Endothelial cell of umbilical vein (primary cell): ENCODE measurements around the gene TMEM225B. TPM values are rescaled to one million over a fixed set of nuclear protein-coding genes. Genes with fewer than 3 reads are reported as not detected.

Experiments used
- BruUV-seq: library from RNA; stranded (reverse); fragments of 400-500 nt; replicated peaks from 2 replicates; lab custom pipeline; 2021; lab: Mats Ljungman, UMichigan
- CTCF ChIA-PET: fragments of 300-600, 350-600 bp; sonication (Branson Sonifier 250); formaldehyde crosslinking; loops from one replicate; lab custom pipeline; 2021; ENCODE audit warnings: antibody characterized with exemption, inconsistent platforms; lab: Charles Lee
- POLR2A ChIA-PET: fragments of 300-600, 350-600 bp; sonication (Branson Sonifier 250); formaldehyde crosslinking; loops from one replicate; lab custom pipeline; 2021; ENCODE audit warnings: antibody characterized with exemption, inconsistent platforms; lab: Charles Lee
- DNase-seq: peaks from one replicate; pipeline ENCODE4 v3.0.0-alpha.2; 2011; ENCODE audit warnings: low read depth, low spot score
- FAIRE-seq: peaks from 2 replicates; lab custom pipeline; 2011; peaks lifted over from hg19 to GRCh38; lab: Jason Lieb, UNC
- H2AFZ ChIP-seq: 2 replicates; pipeline ENCODE4 v1.6.0; 2012; ENCODE audit warnings: low read depth, low read length, control low read depth, inconsistent platforms
- H3K27ac ChIP-seq: 2 replicates; pipeline ENCODE4 v1.5.1; 2011; ENCODE audit warnings: low read depth, mild to moderate bottlenecking, control low read depth, low read length, moderate library complexity; ENCODE audit not compliant: insufficient read depth
- H3K27me3 ChIP-seq, 2 experiments: 2 replicates each; pipeline versions ENCODE4 v1.6.0 to v1.6.1; 2011; ENCODE audit warnings: low read length in 2 of 2, mixed read lengths in 1 of 2; ENCODE audit not compliant: control insufficient read depth in 2 of 2, insufficient read depth in 2 of 2
- H3K36me3 ChIP-seq, 2 experiments: 2 replicates in 1 of 2; 3 replicates in 1 of 2; pipeline ENCODE4 v1.5.1; 2011; ENCODE audit warnings: low read length in 2 of 2, mild to moderate bottlenecking in 1 of 2, moderate library complexity in 1 of 2; ENCODE audit not compliant: control insufficient read depth in 2 of 2, insufficient read depth in 2 of 2; ENCODE audit errors: extremely low read depth in 1 of 2
- H3K4me1 ChIP-seq: 3 replicates; pipeline ENCODE4 v1.5.1; 2011; ENCODE audit warnings: mild to moderate bottlenecking, low read length; ENCODE audit not compliant: control insufficient read depth, insufficient read depth; ENCODE audit errors: extremely low read depth
- H3K4me2 ChIP-seq: 2 replicates; pipeline ENCODE4 v1.6.1; 2011; ENCODE audit warnings: low read length, control low read depth, mixed read lengths; ENCODE audit not compliant: insufficient read depth
- H3K4me3 ChIP-seq, 3 experiments: fragments of 200-600 bp in 1 of 3; sonication (generic), shearing (Covaris generic) in 1 of 3; replicated peaks in 1 of 3; 2 replicates each; pipeline ENCODE4 v1.5.1; 2011 to 2016; ENCODE audit warnings: control low read depth in 3 of 3, low read length in 3 of 3, mild to moderate bottlenecking in 2 of 3, inconsistent platforms in 1 of 3, low read depth in 1 of 3, moderate library complexity in 1 of 3; ENCODE audit not compliant: insufficient read depth in 1 of 3
- H3K79me2 ChIP-seq: 2 replicates; pipeline ENCODE4 v1.6.0; 2012; ENCODE audit warnings: low read length, inconsistent platforms; ENCODE audit not compliant: control insufficient read depth, insufficient read depth
- H3K9ac ChIP-seq: replicated peaks from 2 replicates; pipeline ENCODE3; 2011; ENCODE audit warnings: low read length, control low read depth; ENCODE audit not compliant: insufficient read depth; ENCODE audit errors: extremely low read depth
- H3K9me1 ChIP-seq: replicated peaks from 3 replicates; pipeline ENCODE4 v1.6.0; 2011; ENCODE audit warnings: mild to moderate bottlenecking, low read length; ENCODE audit not compliant: control insufficient read depth, insufficient read depth; ENCODE audit errors: extremely low read depth
- H3K9me3 ChIP-seq: replicated peaks from 2 replicates; pipeline ENCODE4 v1.5.1; 2012; ENCODE audit warnings: low read length, inconsistent platforms; ENCODE audit not compliant: control insufficient read depth, insufficient read depth
- H4K20me1 ChIP-seq: replicated peaks from 2 replicates; pipeline ENCODE3; 2011; ENCODE audit warnings: mild to moderate bottlenecking, low read length; ENCODE audit not compliant: control insufficient read depth, insufficient read depth; ENCODE audit errors: extremely low read depth
- EZH2 ChIP-seq: IDR thresholded peaks from 2 replicates; pipeline ENCODE4 v1.6.1; 2012; ENCODE audit warnings: borderline replicate concordance, low read depth, mild to moderate bottlenecking, moderate library complexity, low read length, inconsistent platforms; ENCODE audit not compliant: severe bottlenecking
- FOS ChIP-seq: IDR thresholded peaks from 2 replicates; pipeline ENCODE4 v1.6.1; 2011; ENCODE audit warnings: mild to moderate bottlenecking, low read length, moderate library complexity, borderline replicate concordance; ENCODE audit not compliant: insufficient read depth
- GATA2 ChIP-seq: IDR thresholded peaks from 2 replicates; pipeline ENCODE4 v1.7.0; 2011; ENCODE audit warnings: low read depth, mild to moderate bottlenecking, moderate library complexity, mixed read lengths, low read length; ENCODE audit not compliant: insufficient read length, insufficient read depth
- JUN ChIP-seq: IDR thresholded peaks from 2 replicates; pipeline ENCODE4 v1.6.1; 2011; ENCODE audit warnings: borderline replicate concordance, low read depth; ENCODE audit not compliant: insufficient read length, insufficient read depth
- MYC ChIP-seq: IDR thresholded peaks from one replicate; pipeline ENCODE4 v1.6.1; 2011; ENCODE audit warnings: mild to moderate bottlenecking, low read depth, low read length
- POLR2A ChIP-seq: IDR thresholded peaks from 2 replicates; pipeline ENCODE4 v1.6.1; 2012; ENCODE audit warnings: low read depth, mild to moderate bottlenecking, control low read depth, low read length
- POLR2AphosphoS5 ChIP-seq: IDR thresholded peaks from 2 replicates; pipeline ENCODE4 v1.6.1; 2012; ENCODE audit warnings: low read depth, mild to moderate bottlenecking, control low read depth, low read length, moderate library complexity; ENCODE audit not compliant: insufficient read depth
- dilution Hi-C: fragments of 300-500 bp; cut with MboI; formaldehyde crosslinking; loops from one replicate; pipeline ENCODE4 v1.15.0; 2019; ENCODE audit warnings: low sequenced_read_pairs; ENCODE audit not compliant: extremely low pct_ligation_motif_present
- intact Hi-C: fragments of 100-400 bp; cut with micrococcal nuclease; formaldehyde crosslinking; loops from one replicate; pipeline ENCODE4 v1.10.0; 2022
- polyA plus RNA-seq, 4 experiments: library from polyadenylated mRNA; depleted of rRNA in 3 of 4; stranded (reverse) in 3 of 4; unstranded in 1 of 4; fragments of >200 nt; gene quantifications; 2 replicates each; pipeline versions ENCODE4 v1.2.1 to v1.2.3, GENCODE V29; 2011 to 2012; ENCODE audit warnings: missing spikeins in 1 of 4
- total RNA-seq: library from RNA; stranded (reverse); gene quantifications from 2 replicates; pipeline ENCODE4 v1.2.3, GENCODE V29; 2021
- TF ChIP-seq, protein P1 (sequence below), 2 donors: IDR thresholded peaks; 1 replicate in 1 of 2; 2 replicates in 1 of 2; pipeline ENCODE4 v1.5.1; 2011; ENCODE audit warnings: low read length in 2 of 2, mild to moderate bottlenecking in 2 of 2, moderate library complexity in 2 of 2, control low read depth in 1 of 2, inconsistent platforms in 1 of 2, low read depth in 1 of 2; ENCODE audit not compliant: insufficient read depth in 1 of 2; ENCODE audit errors: extremely low read depth in 1 of 2
- TF ChIP-seq, protein P2 (sequence below): IDR thresholded peaks from 2 replicates; pipeline ENCODE4 v1.6.1; 2011; ENCODE audit not compliant: insufficient read depth, insufficient read length

The TMEM225B gene
- total and polyA plus RNA-seq, 2 donors (not counting 3 experiments of a cell fraction or from before 2014, with no cell fraction given), result 0.29 TPM; not detected in 1

DNA sequence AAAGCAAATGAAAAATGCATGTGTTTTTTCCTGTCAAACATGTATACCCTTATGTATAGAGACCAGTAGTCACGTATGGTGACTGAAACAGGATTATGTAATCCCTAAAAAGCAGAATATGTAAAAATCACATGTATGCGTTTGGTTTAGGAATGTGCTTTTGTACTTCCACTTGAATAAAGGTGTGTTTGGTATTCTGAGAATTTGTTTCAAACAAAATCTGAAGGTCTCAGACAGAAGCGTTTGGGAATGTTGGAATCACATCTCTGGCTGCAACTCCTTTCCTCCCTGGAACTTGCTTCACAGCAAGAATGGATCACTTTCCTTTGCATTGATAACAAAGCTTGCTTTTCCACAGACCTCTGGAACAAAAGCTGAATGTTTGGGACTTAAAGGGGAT lies 21.8 kb upstream of the TMEM225B start:
- no peak for TF ChIP-seq MYC
- TF ChIP-seq FOS, result no peak
- TF ChIP-seq EZH2, result no peak
- TF ChIP-seq POLR2A, result no peak
- TF ChIP-seq JUN, result no peak
- no peak for TF ChIP-seq GATA2
- TF ChIP-seq, protein P1, sequence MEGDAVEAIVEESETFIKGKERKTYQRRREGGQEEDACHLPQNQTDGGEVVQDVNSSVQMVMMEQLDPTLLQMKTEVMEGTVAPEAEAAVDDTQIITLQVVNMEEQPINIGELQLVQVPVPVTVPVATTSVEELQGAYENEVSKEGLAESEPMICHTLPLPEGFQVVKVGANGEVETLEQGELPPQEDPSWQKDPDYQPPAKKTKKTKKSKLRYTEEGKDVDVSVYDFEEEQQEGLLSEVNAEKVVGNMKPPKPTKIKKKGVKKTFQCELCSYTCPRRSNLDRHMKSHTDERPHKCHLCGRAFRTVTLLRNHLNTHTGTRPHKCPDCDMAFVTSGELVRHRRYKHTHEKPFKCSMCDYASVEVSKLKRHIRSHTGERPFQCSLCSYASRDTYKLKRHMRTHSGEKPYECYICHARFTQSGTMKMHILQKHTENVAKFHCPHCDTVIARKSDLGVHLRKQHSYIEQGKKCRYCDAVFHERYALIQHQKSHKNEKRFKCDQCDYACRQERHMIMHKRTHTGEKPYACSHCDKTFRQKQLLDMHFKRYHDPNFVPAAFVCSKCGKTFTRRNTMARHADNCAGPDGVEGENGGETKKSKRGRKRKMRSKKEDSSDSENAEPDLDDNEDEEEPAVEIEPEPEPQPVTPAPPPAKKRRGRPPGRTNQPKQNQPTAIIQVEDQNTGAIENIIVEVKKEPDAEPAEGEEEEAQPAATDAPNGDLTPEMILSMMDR (IDR thresholded peaks at IDR 0.05; ENCODE audit: extremely low read depth in 1 of 2, insufficient read depth in 1 of 2, low read depth in 1 of 2, low read length in 2 of 2), result no peak
- TF ChIP-seq, protein P2, sequence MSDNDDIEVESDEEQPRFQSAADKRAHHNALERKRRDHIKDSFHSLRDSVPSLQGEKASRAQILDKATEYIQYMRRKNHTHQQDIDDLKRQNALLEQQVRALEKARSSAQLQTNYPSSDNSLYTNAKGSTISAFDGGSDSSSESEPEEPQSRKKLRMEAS, result no peak
- TF ChIP-seq POLR2AphosphoS5, result no peak
- H3K36me3 ChIP-seq, result peaks cover 0 to 2% of the 10 kb centered on the region in 2 experiments
- no peak for DNase-seq
- no peak overlapping the region for H3K4me2 ChIP-seq
- H3K27ac ChIP-seq, result no peak overlapping the region
- H3K4me1 ChIP-seq, result peaks cover 6% of the 10 kb centered on the region
- no peaks in the 10 kb centered on the region for H3K9me3 ChIP-seq
- dilution Hi-C loops (no loop called here), intact Hi-C loops (no loop called here)
- FAIRE-seq, result no peak
- ChIA-PET POLR2A (no interaction called here), CTCF (interaction anchor here (0.8 kb wide), 1 partner anchor 50 kb away, joined by 3 read pairs; no protein-coding TSS in a partner anchor)
- H4K20me1 ChIP-seq, result no peaks in the 10 kb centered on the region
- no peak overlapping the region for H2AFZ ChIP-seq
- no peaks in the 10 kb centered on the region for H3K79me2 ChIP-seq
- no peaks in the 10 kb centered on the region for H3K27me3 ChIP-seq
- H3K9me1 ChIP-seq, result no peaks in the 10 kb centered on the region
- H3K9ac ChIP-seq, result no peak overlapping the region
- no TSS peak for BruUV-seq
- no peak overlapping the region for H3K4me3 ChIP-seq
